ENCODE data around the gene NRSN2.
"Not testable (repeated sequence)": the region's sequence is repeated elsewhere in the genome, so short reads cannot be mapped to it uniquely, and the experiment has no call there.

The NRSN2 gene

GRCh38 chr20:325889-326644 lies 20.8 kb upstream of the NRSN2 start:
- no peak for DNase-seq

GRCh38 chr20:326645-327185 lies 20.2 kb upstream of the NRSN2 start:
- DNase-seq: no peak

- DNase-seq: peak; percentile 70
Measured at GRCh38 chr20:327186-328026, 19.5 kb upstream of the NRSN2 start.

- DNase-seq: no peak
Measured at GRCh38 chr20:328027-328974, 18.6 kb upstream of the NRSN2 start.

DNA sequence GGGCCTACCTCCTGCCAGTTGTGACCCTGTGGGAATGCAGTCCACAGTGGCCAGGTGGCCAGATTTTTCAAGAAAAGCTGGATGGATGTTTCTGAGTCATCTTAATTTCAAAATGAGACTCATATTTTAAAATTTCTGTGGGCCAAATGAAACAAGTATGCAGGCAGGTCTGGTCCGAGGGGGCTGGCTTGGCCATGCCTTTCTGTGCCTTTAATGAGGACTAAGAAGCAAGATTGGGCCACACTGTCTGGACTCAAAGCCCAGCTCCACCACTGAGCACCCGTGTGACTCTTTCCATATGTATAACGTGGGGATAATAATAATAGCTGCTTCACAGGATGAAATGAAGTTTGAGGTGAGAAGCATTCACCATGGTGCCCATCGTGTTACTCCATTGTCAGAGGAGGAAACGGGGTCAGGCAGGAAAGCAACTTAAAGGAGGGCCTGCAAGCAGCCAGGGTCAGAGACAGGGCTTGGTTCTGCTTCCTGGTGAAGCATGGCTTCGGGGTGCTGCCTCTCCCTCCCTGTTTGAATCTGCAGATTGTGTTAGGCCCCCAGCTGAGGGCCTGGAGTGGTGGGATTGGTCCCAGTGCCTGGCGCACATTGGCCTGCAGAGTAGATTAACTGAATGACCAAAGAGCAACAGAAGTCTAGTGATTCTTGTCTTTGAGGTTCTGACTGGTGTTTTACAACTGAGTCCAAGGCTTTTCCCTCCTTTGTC lies 17.8 kb upstream of the NRSN2 start:
- DNase-seq: no peak

GRCh38 chr20:329851-330232 lies 17.1 kb upstream of the NRSN2 start:
- DNase-seq: no peak

GRCh38 chr20:330233-331149 lies 16.4 kb upstream of the NRSN2 start:
- no peak for DNase-seq

- DNase-seq: no peak
Measured at GRCh38 chr20:334578-334977, 12.3 kb upstream of the NRSN2 start.

GRCh38 chr20:336040-336439 lies 10.9 kb upstream of the NRSN2 start:
- not testable (repeated sequence) for DNase-seq

GRCh38 chr20:341682-342081 lies 5.2 kb upstream of the NRSN2 start:
- no peak for DNase-seq

DNA sequence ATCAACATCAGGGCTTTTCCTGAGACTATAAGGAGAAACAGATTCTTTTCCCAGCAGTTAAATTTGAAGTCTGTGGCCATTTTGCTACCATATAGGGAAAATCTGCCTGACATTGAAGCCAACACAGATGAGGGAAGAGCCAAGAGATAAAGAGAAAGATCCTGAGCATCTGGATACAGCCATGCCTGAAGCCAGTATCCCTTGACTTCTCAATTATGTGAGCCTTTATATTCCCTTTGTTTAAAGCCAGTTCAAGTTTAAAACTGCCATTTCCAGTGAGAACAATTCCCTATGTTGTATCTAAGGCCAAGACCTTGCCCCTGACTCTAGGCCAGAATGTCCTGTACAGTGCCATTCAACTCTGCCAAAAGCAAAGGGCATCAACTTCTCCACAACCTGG lies 3.8 kb upstream of the NRSN2 start:
- DNase-seq: no peak

DNA sequence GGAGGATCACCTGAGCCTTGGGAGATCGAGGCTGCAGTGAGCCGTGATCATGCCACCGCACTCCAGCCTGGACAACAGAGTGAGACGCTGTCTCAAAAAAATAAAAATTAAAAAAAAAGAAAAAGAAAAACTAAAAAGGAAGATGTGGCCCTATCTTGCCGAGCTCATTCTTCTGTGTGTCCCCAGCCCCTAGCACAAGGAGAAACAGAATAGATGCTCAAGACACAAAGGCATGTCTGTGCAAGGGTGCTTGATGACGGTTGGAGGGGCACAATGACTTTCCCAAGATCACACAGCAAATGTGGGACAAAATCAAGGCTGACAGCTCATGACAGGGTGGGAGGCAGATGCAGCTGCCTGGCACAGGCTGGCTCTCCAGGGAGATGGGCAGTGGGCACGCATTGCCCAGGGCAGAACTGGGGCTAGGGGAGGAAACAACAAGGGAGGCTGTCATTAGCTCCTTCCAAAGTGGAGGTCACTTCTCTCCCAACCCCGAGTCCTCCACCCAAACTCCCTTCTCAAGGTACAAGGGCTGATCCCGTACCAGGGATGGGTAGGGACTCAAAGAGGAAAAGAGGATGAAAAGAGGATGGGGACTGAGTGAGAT lies 775 bp upstream of the NRSN2 start:
- DNase-seq: no peak

GRCh38 chr20:347317-347639 lies 367 bp downstream of the NRSN2 start:
- DNase-seq: no peak

DNA sequence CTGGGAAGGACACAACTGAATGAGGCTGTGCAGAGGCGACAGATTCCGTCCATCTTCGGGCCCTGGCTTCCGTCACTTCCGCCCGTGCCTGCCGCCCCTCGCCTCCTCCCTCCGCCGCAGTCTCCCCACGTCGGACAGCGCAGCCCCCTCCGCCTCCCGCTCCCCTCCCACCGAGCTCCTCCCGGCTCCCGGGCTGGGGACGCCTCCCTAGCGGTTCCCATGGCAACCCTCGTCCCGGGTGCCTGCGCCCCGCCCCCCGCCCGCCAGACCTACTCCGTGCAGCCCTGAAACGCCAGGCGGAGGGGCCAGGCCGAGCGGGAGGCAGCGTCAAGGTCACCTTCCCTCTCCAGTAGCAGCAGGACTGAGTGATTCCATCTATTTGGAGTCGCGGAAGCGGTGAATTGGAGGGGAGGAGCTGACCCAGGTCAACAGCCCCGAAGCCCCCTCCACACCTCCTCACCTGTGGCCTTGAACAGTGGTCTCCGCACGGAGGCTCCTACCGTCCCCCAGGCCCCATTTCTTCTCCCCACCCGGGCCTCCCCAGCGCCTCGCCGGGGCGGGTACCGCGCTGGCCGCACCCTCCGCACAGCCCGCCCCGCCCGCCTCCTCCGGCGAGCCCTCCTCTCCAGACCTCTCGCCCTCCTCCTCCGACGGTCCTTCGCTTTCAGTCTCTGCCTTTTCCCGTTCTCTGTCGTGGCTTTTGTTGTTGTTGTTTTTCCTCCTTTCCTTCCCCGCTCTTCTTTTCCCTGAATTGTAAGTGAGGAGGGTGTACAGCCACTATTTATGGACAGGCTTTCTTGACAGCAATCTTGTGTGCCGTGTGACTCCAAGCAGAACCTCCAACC lies 951 bp downstream of the NRSN2 start:
- peak; percentile 84 for DNase-seq

- DNase-seq: no peak
Measured at GRCh38 chr20:348972-349841, 2.3 kb downstream of the NRSN2 start.

- no peak for DNase-seq
Measured at GRCh38 chr20:353166-353565, 6.3 kb downstream of the NRSN2 start.

DNA sequence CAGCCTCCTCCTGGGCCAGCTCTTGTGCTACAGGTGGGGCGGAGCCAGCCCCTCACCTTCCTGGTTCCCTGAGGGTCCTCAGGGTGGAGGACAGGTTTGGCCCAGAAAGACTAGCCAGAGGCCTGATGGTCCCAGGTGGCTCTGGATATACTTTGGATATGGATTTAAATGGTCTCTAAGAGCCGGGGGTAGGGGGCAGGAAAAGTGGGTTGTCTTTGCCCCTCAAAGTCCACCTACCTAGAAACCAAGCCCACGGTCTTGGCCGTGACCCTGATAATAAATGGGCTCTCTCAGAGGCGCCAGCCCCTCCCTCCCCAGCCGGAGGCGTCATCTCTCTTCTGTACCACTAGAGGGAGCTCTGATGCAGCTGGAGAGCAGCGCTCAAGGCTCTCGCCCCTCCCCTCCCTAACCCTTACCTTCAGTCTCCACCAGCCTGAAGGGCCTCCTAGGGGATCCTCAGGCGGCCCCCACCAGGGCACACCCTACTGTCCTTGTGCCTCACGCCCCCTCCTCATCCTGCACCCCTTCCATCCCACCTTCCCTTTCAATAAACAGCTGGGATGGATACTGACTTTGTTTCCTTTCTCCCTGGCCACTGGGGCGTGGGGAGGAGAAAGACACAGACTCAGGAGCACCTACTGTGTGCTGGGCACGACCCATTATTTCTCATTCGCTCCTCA lies 7.5 kb downstream of the NRSN2 start:
- DNase-seq: peak; percentile 41

DNA sequence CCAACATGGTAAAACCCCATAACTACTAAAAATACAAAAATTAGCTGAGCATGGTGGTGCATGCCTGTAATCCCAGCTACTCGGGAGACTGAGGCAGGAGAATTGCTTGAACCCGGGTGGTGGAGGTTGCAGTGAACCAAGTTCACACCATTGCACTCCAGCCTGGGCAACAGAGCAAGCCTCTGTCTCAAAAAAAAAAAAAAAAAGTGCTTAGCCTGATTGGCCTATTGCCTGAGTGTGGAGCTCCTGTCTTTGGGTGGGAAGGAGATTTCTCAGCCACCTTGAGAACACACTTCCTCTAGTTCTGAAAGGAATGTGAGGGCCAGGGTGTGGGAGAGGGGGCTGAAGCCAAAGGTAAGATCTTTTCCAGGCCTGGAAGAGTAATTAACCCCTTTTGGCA lies 9.2 kb downstream of the NRSN2 start:
- not testable (repeated sequence) for DNase-seq

All from NCI-H1048 (cell line).